MM.1S (cell line): ENCODE measurements around the gene ARHGEF7.

ENCODE experiments used
- DNase-seq: peaks from one replicate; pipeline ENCODE4 v3.0.0-alpha.2; 2015
- H2AFZ ChIP-seq: fragments of 300-600 bp; sonication (generic); 2 replicates; pipeline ENCODE4 v1.6.0; 2016; ENCODE audit warnings: antibody characterized with exemption, low read length
- H3F3A ChIP-seq: fragments of 300-600 bp; sonication (generic); 2 replicates; pipeline ENCODE4 v1.6.1; 2016; ENCODE audit warnings: mild to moderate bottlenecking, antibody characterized with exemption, low read length, moderate library complexity, mixed read lengths; ENCODE audit not compliant: insufficient read depth
- H3K27ac ChIP-seq: fragments of 300-600 bp; sonication (generic); 2 replicates; pipeline ENCODE4 v1.5.1; 2016; ENCODE audit warnings: mild to moderate bottlenecking, low read length
- H3K27me3 ChIP-seq: fragments of 300-600 bp; sonication (generic); replicated peaks from 2 replicates; pipeline ENCODE4 v1.6.0; 2016; ENCODE audit warnings: low read length; ENCODE audit not compliant: insufficient read depth
- H3K36me3 ChIP-seq: fragments of 300-600 bp; sonication (generic); replicated peaks from 2 replicates; pipeline ENCODE4 v1.6.1; 2016; ENCODE audit warnings: mild to moderate bottlenecking, low read length, mixed read lengths; ENCODE audit not compliant: insufficient read depth
- H3K4me1 ChIP-seq: fragments of 300-600 bp; sonication (generic); 2 replicates; pipeline ENCODE4 v1.6.1; 2016; ENCODE audit warnings: low read length, mixed read lengths
- H3K4me2 ChIP-seq: fragments of 300-600 bp; sonication (generic); 2 replicates; pipeline ENCODE4 v1.6.0; 2016; ENCODE audit warnings: low read depth, low read length
- H3K4me3 ChIP-seq: fragments of 300-600 bp; sonication (generic); 2 replicates; pipeline ENCODE4 v1.5.1; 2016; ENCODE audit warnings: low read length, mixed read lengths
- H3K79me2 ChIP-seq: fragments of 300-600 bp; sonication (generic); 2 replicates; pipeline ENCODE4 v1.6.1; 2016; ENCODE audit warnings: mixed run types, low read length, mixed read lengths
- H3K9ac ChIP-seq: fragments of 300-600 bp; sonication (generic); 2 replicates; pipeline ENCODE4 v1.6.1; 2016; ENCODE audit warnings: low read length, mixed read lengths
- H3K9me2 ChIP-seq: fragments of 300-600 bp; sonication (generic); replicated peaks from 2 replicates; pipeline ENCODE4 v1.6.1; 2016; ENCODE audit warnings: mild to moderate bottlenecking, low read length, mixed read lengths; ENCODE audit not compliant: insufficient read depth
- H3K9me3 ChIP-seq: fragments of 300-600 bp; sonication (generic); replicated peaks from 2 replicates; pipeline ENCODE4 v1.6.1; 2016; ENCODE audit warnings: mild to moderate bottlenecking, low read length, mixed read lengths; ENCODE audit not compliant: insufficient read depth
- H4K20me1 ChIP-seq: fragments of 300-600 bp; sonication (generic); 2 replicates; pipeline ENCODE4 v1.6.1; 2016; ENCODE audit warnings: mild to moderate bottlenecking, low read length, moderate library complexity, mixed read lengths; ENCODE audit not compliant: insufficient read depth
- EZH2 ChIP-seq: fragments of 300-600 bp; sonication (generic); optimal IDR thresholded peaks from 2 replicates; pipeline ENCODE3; 2017; ENCODE audit warnings: low read depth, mild to moderate bottlenecking, antibody characterized with exemption, low read length, mixed read lengths
- EZH2phosphoT487 ChIP-seq: fragments of 300-600 bp; sonication (generic); IDR thresholded peaks from 2 replicates; pipeline ENCODE4 v1.6.1; 2018; ENCODE audit warnings: antibody characterized with exemption, low read length
- TF ChIP-seq, protein P1 (sequence below): fragments of 300-600 bp; sonication (generic); IDR thresholded peaks from 2 replicates; pipeline ENCODE4 v1.5.1; 2016; ENCODE audit warnings: antibody characterized with exemption, low read length, mixed read lengths

ARHGEF7 gene

DNA sequence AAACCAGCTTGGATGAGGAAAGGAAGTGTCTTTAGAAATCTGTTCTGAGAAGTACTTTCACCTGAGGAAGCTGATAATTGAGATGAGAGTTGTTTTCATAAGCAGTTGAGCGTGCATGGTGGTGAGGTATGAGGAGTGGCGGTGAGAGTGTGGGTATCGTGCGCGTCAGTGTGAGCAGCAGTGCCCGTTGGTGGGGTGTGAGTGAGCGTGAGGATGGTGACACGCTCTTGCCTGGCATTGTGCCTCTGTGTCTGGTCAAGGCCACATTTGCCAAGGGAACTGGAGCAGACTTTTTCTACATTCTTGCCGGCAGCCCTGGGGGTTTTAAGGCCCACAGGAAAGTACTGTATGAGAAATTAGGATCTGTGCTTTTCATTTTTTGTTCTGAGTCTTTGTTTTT is 168.9 kb downstream of the ARHGEF7 start:
- no peaks in the 10 kb centered on the region for H3K27me3 ChIP-seq
- no peak overlapping the region for H3K9ac ChIP-seq
- no peaks in the 10 kb centered on the region for H3K9me2 ChIP-seq
- no peaks in the 10 kb centered on the region for H3F3A ChIP-seq
- H3K36me3 ChIP-seq = no peaks in the 10 kb centered on the region; the same call in 1 of the 2 replicates
- H3K4me3 ChIP-seq = no peak overlapping the region
- H2AFZ ChIP-seq = no peak overlapping the region
- H4K20me1 ChIP-seq = no peaks in the 10 kb centered on the region
- TF ChIP-seq EZH2 (no peak), EZH2phosphoT487 (no peak)
- TF ChIP-seq, protein P1, sequence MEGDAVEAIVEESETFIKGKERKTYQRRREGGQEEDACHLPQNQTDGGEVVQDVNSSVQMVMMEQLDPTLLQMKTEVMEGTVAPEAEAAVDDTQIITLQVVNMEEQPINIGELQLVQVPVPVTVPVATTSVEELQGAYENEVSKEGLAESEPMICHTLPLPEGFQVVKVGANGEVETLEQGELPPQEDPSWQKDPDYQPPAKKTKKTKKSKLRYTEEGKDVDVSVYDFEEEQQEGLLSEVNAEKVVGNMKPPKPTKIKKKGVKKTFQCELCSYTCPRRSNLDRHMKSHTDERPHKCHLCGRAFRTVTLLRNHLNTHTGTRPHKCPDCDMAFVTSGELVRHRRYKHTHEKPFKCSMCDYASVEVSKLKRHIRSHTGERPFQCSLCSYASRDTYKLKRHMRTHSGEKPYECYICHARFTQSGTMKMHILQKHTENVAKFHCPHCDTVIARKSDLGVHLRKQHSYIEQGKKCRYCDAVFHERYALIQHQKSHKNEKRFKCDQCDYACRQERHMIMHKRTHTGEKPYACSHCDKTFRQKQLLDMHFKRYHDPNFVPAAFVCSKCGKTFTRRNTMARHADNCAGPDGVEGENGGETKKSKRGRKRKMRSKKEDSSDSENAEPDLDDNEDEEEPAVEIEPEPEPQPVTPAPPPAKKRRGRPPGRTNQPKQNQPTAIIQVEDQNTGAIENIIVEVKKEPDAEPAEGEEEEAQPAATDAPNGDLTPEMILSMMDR = no peak
- H3K4me2 ChIP-seq = no peak overlapping the region
- H3K4me1 ChIP-seq = no peaks in the 10 kb centered on the region
- DNase-seq = no peak
- no peaks in the 10 kb centered on the region for H3K79me2 ChIP-seq
- no peak overlapping the region for H3K27ac ChIP-seq
- no peaks in the 10 kb centered on the region for H3K9me3 ChIP-seq

DNA sequence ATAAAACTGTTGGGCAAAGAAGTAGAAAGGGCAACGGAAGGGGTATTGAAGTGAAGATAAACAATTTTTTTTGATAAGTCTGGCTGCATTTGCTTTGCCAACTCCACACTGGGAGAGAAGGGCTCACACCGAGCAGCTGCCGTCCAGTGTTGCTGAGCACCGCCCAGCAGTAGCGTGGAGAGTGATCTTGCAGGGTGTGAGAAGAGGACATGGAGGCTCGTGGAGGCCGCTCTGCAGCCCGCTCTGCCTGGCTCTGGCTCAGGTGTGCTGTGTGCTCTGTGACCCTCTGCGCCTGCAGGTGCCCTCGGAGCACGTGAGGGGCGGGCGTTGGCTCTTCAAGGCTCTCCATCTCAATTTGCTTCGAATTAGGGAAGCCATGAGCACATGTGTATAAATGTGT is 169.5 kb downstream of the ARHGEF7 start:
- Histone ChIP-seq H3K9me2 (no peaks in the 10 kb centered on the region), H3K9ac (no peak overlapping the region), H3K4me1 (no peaks in the 10 kb centered on the region), H3K4me2 (no peak overlapping the region), H4K20me1 (no peaks in the 10 kb centered on the region), H3K79me2 (no peaks in the 10 kb centered on the region), H3K9me3 (no peaks in the 10 kb centered on the region), H3K27me3 (no peaks in the 10 kb centered on the region), H2AFZ (no peak overlapping the region), H3K27ac (no peak overlapping the region), H3F3A (no peaks in the 10 kb centered on the region), H3K4me3 (no peak overlapping the region), H3K36me3 (no peaks in the 10 kb centered on the region; the same call in 1 of the 2 replicates)
- no peak for TF ChIP-seq EZH2phosphoT487
- TF ChIP-seq, protein P1 = no peak
- no peak for TF ChIP-seq EZH2
- no peak for DNase-seq

DNA sequence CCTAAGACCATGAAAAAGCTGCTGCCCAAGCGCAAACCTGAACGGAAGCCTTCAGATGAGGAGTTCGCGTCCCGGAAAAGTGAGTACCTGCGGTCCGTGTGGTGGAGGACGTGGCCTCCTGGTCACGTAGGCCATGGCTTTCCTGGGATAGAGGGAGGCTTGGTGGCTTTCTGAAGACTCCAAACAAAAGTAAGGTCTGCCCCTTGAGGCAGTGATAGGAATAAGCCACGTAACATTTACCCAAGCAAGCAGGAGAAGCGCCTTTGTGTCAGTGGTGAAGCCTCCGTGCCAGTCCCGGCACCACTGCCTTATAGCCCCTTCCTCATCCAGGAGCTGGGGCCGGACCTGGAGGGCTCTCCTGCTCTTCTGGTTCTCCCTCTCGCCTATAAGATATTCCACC is 171.1 kb downstream of the ARHGEF7 start:
- Histone ChIP-seq H3K9me2 (no peaks in the 10 kb centered on the region), H3K4me3 (no peak overlapping the region), H3K36me3 (no peaks in the 10 kb centered on the region; the same call in 1 of the 2 replicates), H3K9me3 (no peaks in the 10 kb centered on the region), H3F3A (no peaks in the 10 kb centered on the region), H3K79me2 (no peaks in the 10 kb centered on the region), H4K20me1 (no peaks in the 10 kb centered on the region), H2AFZ (no peak overlapping the region), H3K27me3 (no peaks in the 10 kb centered on the region), H3K9ac (no peak overlapping the region), H3K4me1 (no peaks in the 10 kb centered on the region), H3K27ac (no peak overlapping the region), H3K4me2 (no peak overlapping the region)
- TF ChIP-seq, protein P1 = no peak
- TF ChIP-seq EZH2phosphoT487 (no peak), EZH2 (no peak)
- no peak for DNase-seq
